ENCODE data around the gene TRIM51. TPM values are rescaled to one million over a fixed set of nuclear protein-coding genes. Genes with fewer than 3 reads are reported as not detected.
"Not testable (repeated sequence)": the region's sequence is repeated elsewhere in the genome, so short reads cannot be mapped to it uniquely, and the experiment has no call there.

Gene TRIM51
- total and polyA plus RNA-seq, 2 of the 8 experiments (the other 6 are each of a cell fraction or from before 2014, with no cell fraction given): not detected

DNA sequence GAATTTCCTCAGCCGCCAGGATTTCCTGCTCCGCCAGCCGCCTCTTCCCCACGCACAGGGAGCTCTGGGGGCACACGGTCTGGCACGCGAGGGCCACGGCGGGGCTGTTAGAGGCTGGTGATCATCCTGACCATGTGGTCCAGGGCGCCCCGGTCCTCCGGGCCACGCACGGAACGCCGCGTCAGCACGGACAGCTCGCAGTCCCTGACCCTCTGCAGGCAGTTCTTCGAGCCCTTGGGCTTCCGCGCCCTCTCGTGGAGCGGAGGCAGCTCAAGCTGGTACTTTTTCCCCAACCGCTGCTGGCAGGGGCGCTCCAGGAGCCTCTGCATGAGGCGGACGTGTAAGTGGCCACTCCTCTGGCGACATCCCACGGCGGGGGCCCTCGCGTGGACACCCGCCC lies 10.0 kb upstream of the TRIM51 start:
- H4K91ac ChIP-seq (replicated peaks; ENCODE audit: insufficient read length, low read length); H3K56ac ChIP-seq (replicated peaks; ENCODE audit: insufficient read length, low read depth, low read length); H2AK5ac ChIP-seq (ENCODE audit: low read depth, low read length); H2BK15ac ChIP-seq (ENCODE audit: low read length); H4K8ac ChIP-seq (ENCODE audit: extremely low read depth, insufficient read depth, low read length); H3K23ac ChIP-seq (ENCODE audit: insufficient read length); H3K79me1 ChIP-seq (ENCODE audit: low read depth, low read length); H2BK12ac ChIP-seq (ENCODE audit: low read depth, low read length); H2AFZ ChIP-seq (ENCODE audit: low read length); H3K14ac ChIP-seq (ENCODE audit: insufficient read length); H3K4me2 ChIP-seq (ENCODE audit: insufficient read depth in 1 of 2, low read depth in 2 of 2, low read length in 2 of 2); H2BK120ac ChIP-seq (replicated peaks; ENCODE audit: low read depth, low read length); H3K79me2 ChIP-seq (ENCODE audit: control insufficient read depth in 1 of 2, insufficient read depth in 2 of 2, low read length in 2 of 2); FAIRE-seq; H3K27me3 ChIP-seq (replicated peaks in 1 of 4; ENCODE audit: control insufficient read depth in 3 of 4, extremely low read depth in 1 of 4, insufficient read depth in 3 of 4, low read length in 3 of 4); H3K4me3 ChIP-seq (ENCODE audit: extremely low read depth in 1 of 4, insufficient read depth in 2 of 4, low read depth in 3 of 4, low read length in 4 of 4); DNase-seq (ENCODE audit: low read depth in 1 of 2, low spot score in 2 of 2); H3K4ac ChIP-seq (replicated peaks; ENCODE audit: insufficient read length, low read depth, low read length); H4K5ac ChIP-seq (ENCODE audit: insufficient read length, low read depth, low read length); H3K27ac ChIP-seq (ENCODE audit: low read depth, low read length); POLR2A ChIA-PET (ENCODE audit: partially characterized antibody); H2BK20ac ChIP-seq (ENCODE audit: low read length); H3K18ac ChIP-seq (ENCODE audit: extremely low read depth, low read length); CTCF ChIA-PET (ENCODE audit: partially characterized antibody); H2BK5ac ChIP-seq (ENCODE audit: low read depth, low read length); H3K4me1 ChIP-seq (replicated peaks in 1 of 4; ENCODE audit: control insufficient read depth in 3 of 4, insufficient read depth in 4 of 4, low read length in 3 of 4); H4K20me1 ChIP-seq (replicated peaks in 1 of 2; ENCODE audit: control insufficient read depth in 1 of 2, insufficient read depth in 2 of 2, low read length in 2 of 2); H3K36me3 ChIP-seq (ENCODE audit: control insufficient read depth in 2 of 4, insufficient read depth in 4 of 4, low read length in 3 of 4); H3K23me2 ChIP-seq (ENCODE audit: low read depth, low read length); H3K9ac ChIP-seq (replicated peaks in 1 of 4; ENCODE audit: extremely low read depth in 1 of 4, low read depth in 3 of 4, low read length in 3 of 4): not testable (repeated sequence)
- peaks cover 0 to 35% of the 10 kb centered on the region in 2 experiments; a peak in 2 of 4 replicates for H3K9me3 ChIP-seq (ENCODE audit: insufficient read depth in 2 of 2, low read depth in 1 of 2, low read length in 1 of 2)
- WGBS, 2 experiments (ENCODE audit: extremely low coverage in 1 of 2, insufficient coverage in 1 of 2, insufficient read length in 1 of 2, insufficient replicate concordance in 2 of 2, low coverage in 1 of 2, low lambda C conversion rate in 2 of 2, missing lambda C conversion rate in 1 of 2): 96% methylated on average over 16 of the region's 34 CpGs; no CpG with 5 or more reads in 1 of the 2 experiments

DNA sequence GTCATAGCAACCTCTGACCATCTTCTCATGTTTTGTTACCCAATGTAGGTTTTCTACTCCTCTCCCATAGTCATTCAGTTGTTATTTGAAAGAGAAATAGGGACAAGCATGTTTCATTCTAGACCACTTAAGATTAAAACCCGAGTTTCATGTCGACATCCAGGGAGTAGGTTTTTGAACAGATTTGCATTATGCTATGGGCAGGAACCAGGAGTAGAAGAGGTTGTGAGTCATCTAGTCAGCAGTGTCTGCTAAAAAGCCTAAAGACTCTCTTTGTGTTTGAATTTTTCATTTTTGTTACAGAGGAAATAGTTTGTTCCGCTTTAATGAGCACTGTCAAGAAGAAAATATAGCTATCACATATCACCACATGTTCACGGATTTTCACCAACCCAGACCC lies 1.9 kb downstream of the TRIM51 start:
- H3K4me2 ChIP-seq (ENCODE audit: insufficient read depth in 1 of 2, low read depth in 2 of 2, low read length in 2 of 2); H2BK5ac ChIP-seq (ENCODE audit: low read depth, low read length); H3K4me1 ChIP-seq (replicated peaks in 1 of 4; ENCODE audit: control insufficient read depth in 3 of 4, insufficient read depth in 4 of 4, low read length in 3 of 4); H2AFZ ChIP-seq (ENCODE audit: low read length); H3K23ac ChIP-seq (ENCODE audit: insufficient read length); H3K23me2 ChIP-seq (ENCODE audit: low read depth, low read length); H4K8ac ChIP-seq (ENCODE audit: extremely low read depth, insufficient read depth, low read length); H3K9ac ChIP-seq (replicated peaks in 1 of 4; ENCODE audit: extremely low read depth in 1 of 4, low read depth in 3 of 4, low read length in 3 of 4); H3K27me3 ChIP-seq (replicated peaks in 1 of 4; ENCODE audit: control insufficient read depth in 3 of 4, extremely low read depth in 1 of 4, insufficient read depth in 3 of 4, low read length in 3 of 4); H3K56ac ChIP-seq (replicated peaks; ENCODE audit: insufficient read length, low read depth, low read length); H3K18ac ChIP-seq (ENCODE audit: extremely low read depth, low read length); H3K4ac ChIP-seq (replicated peaks; ENCODE audit: insufficient read length, low read depth, low read length); H2BK120ac ChIP-seq (replicated peaks; ENCODE audit: low read depth, low read length); H3K79me2 ChIP-seq (ENCODE audit: control insufficient read depth in 1 of 2, insufficient read depth in 2 of 2, low read length in 2 of 2); CTCF ChIA-PET (ENCODE audit: partially characterized antibody); DNase-seq (ENCODE audit: low read depth in 1 of 2, low spot score in 2 of 2); H3K27ac ChIP-seq (ENCODE audit: low read depth, low read length); H2BK20ac ChIP-seq (ENCODE audit: low read length); H2BK12ac ChIP-seq (ENCODE audit: low read depth, low read length); H2BK15ac ChIP-seq (ENCODE audit: low read length); H3K14ac ChIP-seq (ENCODE audit: insufficient read length); H3K9me3 ChIP-seq (ENCODE audit: insufficient read depth in 2 of 2, low read depth in 1 of 2, low read length in 1 of 2); H3K4me3 ChIP-seq (ENCODE audit: extremely low read depth in 1 of 4, insufficient read depth in 2 of 4, low read depth in 3 of 4, low read length in 4 of 4); H4K20me1 ChIP-seq (replicated peaks in 1 of 2; ENCODE audit: control insufficient read depth in 1 of 2, insufficient read depth in 2 of 2, low read length in 2 of 2); FAIRE-seq; H4K91ac ChIP-seq (replicated peaks; ENCODE audit: insufficient read length, low read length); H3K36me3 ChIP-seq (ENCODE audit: control insufficient read depth in 2 of 4, insufficient read depth in 4 of 4, low read length in 3 of 4); H4K5ac ChIP-seq (ENCODE audit: insufficient read length, low read depth, low read length); H2AK5ac ChIP-seq (ENCODE audit: low read depth, low read length); H3K79me1 ChIP-seq (ENCODE audit: low read depth, low read length); POLR2A ChIA-PET (ENCODE audit: partially characterized antibody): not testable (repeated sequence)
- WGBS, 2 experiments (ENCODE audit: extremely low coverage in 1 of 2, insufficient coverage in 1 of 2, insufficient read length in 1 of 2, insufficient replicate concordance in 2 of 2, low coverage in 1 of 2, low lambda C conversion rate in 2 of 2, missing lambda C conversion rate in 1 of 2): 91% methylated on average over 4 of the region's 4 CpGs; no CpG with 5 or more reads in 1 of the 2 experiments
